Ovary (tissue), 9 donors: ENCODE results near the gene DHCR24. TPM values are rescaled to one million over a fixed set of nuclear protein-coding genes. Genes with fewer than 3 reads are reported as not detected.

Experiments used
- DNase-seq, 5 donors: peaks; one replicate each; pipeline ENCODE4 v3.0.0-alpha.2; 2019 to 2020
- H3K27ac ChIP-seq, 2 donors: fragments of 200-600 bp; one replicate each; pipeline versions ENCODE4 v1.5.1 to v1.8.0; 2019 to 2022
- H3K27me3 ChIP-seq: fragments of 200-600 bp; one replicate; pipeline ENCODE4 v1.8.0; 2022
- H3K36me3 ChIP-seq: fragments of 200-600 bp; sonication (generic); one replicate; pipeline ENCODE4 v1.5.1; 2019
- H3K4me1 ChIP-seq: one replicate; pipeline ENCODE4 v1.8.1; 2013; ENCODE audit warnings: mild to moderate bottlenecking, moderate library complexity; ENCODE audit not compliant: insufficient read depth
- H3K4me3 ChIP-seq: fragments of 200-600 bp; sonication (generic); one replicate; pipeline ENCODE4 v1.5.1; 2017
- H3K9me3 ChIP-seq, 2 donors: fragments of 200-600 bp in 1 of 2; sonication (generic) in 1 of 2; one replicate each; pipeline versions ENCODE4 v1.5.1 to v1.8.1; 2013 to 2019; ENCODE audit warnings: mild to moderate bottlenecking in 1 of 2, moderate library complexity in 1 of 2
- EP300 ChIP-seq: sonication (generic); formaldehyde crosslinking; IDR thresholded peaks from one replicate; pipeline ENCODE4 v1.6.1; 2017; ENCODE audit warnings: antibody characterized with exemption
- POLR2A ChIP-seq: fragments of 450-650 bp; IDR thresholded peaks from one replicate; pipeline ENCODE4 v1.6.1; 2017; ENCODE audit warnings: antibody characterized with exemption, mild to moderate bottlenecking, moderate library complexity
- WGBS, 3 donors: extraction: QIAGEN DNeasy Blood & Tissue Kit in 1 of 3; methylation state at CpG; one replicate each; pipeline versions ENCODE4 v1.1.5 to v1.1.7; 2013 to 2017; 5-methylcytosine and 5-hydroxymethylcytosine counted together
- intact Hi-C, 4 donors: fragments of 100-400 bp; cut with DNase I; formaldehyde crosslinking; loops; one replicate each; pipeline versions ENCODE4 v1.11.0 to v1.15.1; 2022 to 2023
- polyA plus RNA-seq, 2 donors: library from polyadenylated mRNA; stranded (reverse); fragments of 200-250 nt in 1 of 2; fragments of 350-450 nt in 1 of 2; fragmentation: Illumina TruSeq in 1 of 2; extraction: RNeasy Lipid Tissue Mini Kit (QIAGEN cat#74804) in 1 of 2; gene quantifications; one replicate each; pipeline ENCODE4 v1.2.3, GENCODE V29; 2013 to 2014
- total RNA-seq, 7 donors: library from RNA; depleted of rRNA in 2 of 7; stranded (reverse); fragments of >200 nt in 2 of 7; fragmentation: NEBNext Ultra II Directional in 3 of 7; extraction: Animal tissue kit (Norgen Biotek cat#: 25700) in 3 of 7; gene quantifications; one replicate each; pipeline versions ENCODE4 v1.1.0 to v1.2.4, GENCODE V29; 2016 to 2023
- TF ChIP-seq, protein P1 (sequence below), 3 donors: fragments of 450-650 bp in 2 of 3; fragments of 200-600 bp in 1 of 3; IDR thresholded peaks; one replicate each; pipeline versions ENCODE4 v1.5.1 to v1.8.0; 2016 to 2022; ENCODE audit warnings: antibody characterized with exemption in 3 of 3, mild to moderate bottlenecking in 1 of 3
- donor health status: DM: no; HTN: no; CAD: no; lungs with moderate emphysema.
- donor health status: DM: no; HTN: no; CAD: no.
- donor health status: Bipolar disorder and iron deficiency.
- donor health status: DM: yes; HTN: yes; CAD: no.
- donor health status: DM: no; HTN: no; CAD: no.
- donor health status: DM: yes; HTN: yes; CAD: no.

The DHCR24 gene
- total and polyA plus RNA-seq, 9 donors: 10.5 to 1,394 (median 74.6) TPM

DNA sequence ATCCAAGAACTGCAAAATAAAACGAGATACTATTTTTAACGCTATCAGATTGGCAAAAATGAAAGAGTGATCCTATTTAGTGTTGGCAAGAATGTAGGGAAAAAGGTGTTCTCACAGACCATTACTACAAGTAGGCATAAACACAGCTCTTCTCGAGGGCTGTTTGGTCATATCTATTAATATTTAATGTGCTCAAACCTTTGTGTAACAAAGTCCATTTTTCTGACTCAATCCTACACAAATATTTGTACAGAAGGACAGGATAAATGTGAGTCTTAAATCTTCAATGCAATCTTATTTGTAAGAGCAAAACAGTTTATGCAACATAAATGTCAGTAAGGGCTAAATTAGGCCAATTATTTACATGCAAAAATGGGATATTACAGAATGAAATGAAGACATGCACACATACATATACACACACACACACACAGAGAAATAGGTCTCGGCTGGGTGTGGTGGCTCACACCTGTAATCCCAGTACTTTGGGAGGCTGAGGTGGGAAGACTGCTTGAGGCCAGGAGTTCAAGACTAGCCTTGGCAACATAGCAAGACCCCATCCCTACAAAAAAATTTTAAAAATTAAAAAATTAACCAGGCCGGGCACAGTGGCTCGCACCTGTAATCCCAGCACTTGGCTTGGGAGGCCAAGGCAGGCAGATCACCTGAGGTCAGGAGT is 17.7 kb downstream of the DHCR24 start:
- 92 to 94% (median 94%) methylated on average over 6 of the region's 6 CpGs for WGBS, 3 donors

DNA sequence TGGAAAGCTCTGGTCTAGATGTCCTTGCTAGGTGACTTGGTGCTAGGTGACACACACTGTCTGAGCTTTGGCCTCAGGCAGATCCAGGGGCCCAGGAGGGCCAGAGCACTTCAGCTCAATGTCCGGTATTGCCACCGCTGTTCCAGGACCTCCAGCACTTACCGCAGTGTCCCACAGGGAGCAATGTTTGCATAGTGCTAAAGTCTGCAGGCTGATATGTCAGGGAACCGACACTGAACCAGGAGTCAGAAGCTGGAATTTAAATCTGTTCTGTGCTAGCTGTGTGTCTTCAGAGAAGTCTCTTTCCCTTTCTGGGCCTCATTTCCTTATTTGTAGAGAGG is 19.3 kb downstream of the DHCR24 start:
- no peak for TF ChIP-seq POLR2A
- TF ChIP-seq, protein P1, sequence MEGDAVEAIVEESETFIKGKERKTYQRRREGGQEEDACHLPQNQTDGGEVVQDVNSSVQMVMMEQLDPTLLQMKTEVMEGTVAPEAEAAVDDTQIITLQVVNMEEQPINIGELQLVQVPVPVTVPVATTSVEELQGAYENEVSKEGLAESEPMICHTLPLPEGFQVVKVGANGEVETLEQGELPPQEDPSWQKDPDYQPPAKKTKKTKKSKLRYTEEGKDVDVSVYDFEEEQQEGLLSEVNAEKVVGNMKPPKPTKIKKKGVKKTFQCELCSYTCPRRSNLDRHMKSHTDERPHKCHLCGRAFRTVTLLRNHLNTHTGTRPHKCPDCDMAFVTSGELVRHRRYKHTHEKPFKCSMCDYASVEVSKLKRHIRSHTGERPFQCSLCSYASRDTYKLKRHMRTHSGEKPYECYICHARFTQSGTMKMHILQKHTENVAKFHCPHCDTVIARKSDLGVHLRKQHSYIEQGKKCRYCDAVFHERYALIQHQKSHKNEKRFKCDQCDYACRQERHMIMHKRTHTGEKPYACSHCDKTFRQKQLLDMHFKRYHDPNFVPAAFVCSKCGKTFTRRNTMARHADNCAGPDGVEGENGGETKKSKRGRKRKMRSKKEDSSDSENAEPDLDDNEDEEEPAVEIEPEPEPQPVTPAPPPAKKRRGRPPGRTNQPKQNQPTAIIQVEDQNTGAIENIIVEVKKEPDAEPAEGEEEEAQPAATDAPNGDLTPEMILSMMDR (IDR thresholded peaks at IDR 0.05): no peak
- no peak for TF ChIP-seq EP300
- no peak for DNase-seq

More for the DNA sequence above, 17.7 kb downstream of the DHCR24 start:
- Histone ChIP-seq H3K36me3 (no peaks in the 10 kb centered on the region), H3K9me3 (no peaks in the 10 kb centered on the region), H3K4me1 (no peaks in the 10 kb centered on the region), H3K27ac (no peak overlapping the region), H3K27me3 (no peaks in the 10 kb centered on the region), H3K4me3 (no peak overlapping the region)
- TF ChIP-seq POLR2A (no peak), EP300 (no peak)
- TF ChIP-seq, protein P1 (IDR thresholded peaks at IDR 0.05): no peak
- intact Hi-C loops: no loop called here
- DNase-seq: no peak

DNA sequence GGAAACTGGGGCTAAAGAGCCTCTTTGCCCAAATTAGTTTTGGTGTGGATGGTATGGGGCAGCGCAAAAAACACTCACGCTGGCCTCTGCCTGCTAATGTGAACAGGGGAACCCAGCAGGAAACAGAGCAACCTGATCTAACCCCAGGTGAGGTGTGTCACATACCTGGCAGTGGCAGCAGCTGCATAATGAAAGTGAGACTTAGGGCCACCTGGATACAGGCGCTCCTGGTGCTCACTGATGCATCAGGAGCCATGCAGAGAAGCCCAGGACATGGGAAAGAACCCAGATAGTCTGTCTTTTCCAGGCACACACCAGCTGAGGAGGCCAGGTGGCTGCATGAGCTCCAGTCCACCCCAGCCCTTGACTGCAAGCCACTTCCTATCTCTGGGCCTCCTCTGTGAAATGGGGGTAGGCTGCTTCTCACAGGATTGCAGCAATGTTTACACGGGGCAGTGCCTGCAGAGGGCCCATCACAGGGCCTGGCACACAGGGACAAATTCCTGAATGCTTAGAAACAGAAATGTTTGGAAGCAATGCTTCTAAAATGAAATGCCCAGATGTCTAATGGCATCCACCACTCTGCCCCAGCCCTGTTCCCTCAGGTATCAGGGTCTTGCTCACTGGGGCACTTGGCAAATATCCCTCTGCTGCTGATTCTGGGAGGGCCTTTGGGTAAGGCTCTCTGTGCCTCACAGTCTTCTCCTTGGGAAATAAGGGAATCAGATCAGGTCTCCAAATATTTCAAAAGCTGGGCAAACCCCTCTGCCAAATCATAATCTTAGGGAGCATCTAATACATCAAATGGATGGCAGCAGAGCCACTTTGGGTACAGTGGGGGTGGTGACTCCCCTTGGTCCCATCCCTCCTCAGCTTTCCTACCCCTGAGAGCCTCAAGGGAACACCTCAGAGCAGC is 19.9 kb downstream of the DHCR24 start:
- no peaks in the 10 kb centered on the region for H3K9me3 ChIP-seq
- 67 to 93% (median 70%) methylated on average over 3 to 4 of the region's 4 CpGs for WGBS, 3 donors
- intact Hi-C loops: no loop called here
- DNase-seq: no peak
- no peak overlapping the region for H3K4me3 ChIP-seq
- no peaks in the 10 kb centered on the region for H3K4me1 ChIP-seq
- TF ChIP-seq EP300 (no peak), POLR2A (no peak)
- TF ChIP-seq, protein P1 (IDR thresholded peaks at IDR 0.05): no peak
- H3K27me3 ChIP-seq: no peaks in the 10 kb centered on the region
- no peak overlapping the region for H3K27ac ChIP-seq
- no peaks in the 10 kb centered on the region for H3K36me3 ChIP-seq

More for the DNA sequence above, 19.3 kb downstream of the DHCR24 start:
- H3K27ac ChIP-seq: no peak overlapping the region
- intact Hi-C loops: no loop called here
- no peaks in the 10 kb centered on the region for H3K36me3 ChIP-seq
- no peaks in the 10 kb centered on the region for H3K9me3 ChIP-seq
- H3K27me3 ChIP-seq: no peaks in the 10 kb centered on the region
- H3K4me1 ChIP-seq: no peaks in the 10 kb centered on the region
- 75 to 92% (median 84%) methylated on average over 4 of the region's 4 CpGs for WGBS, 3 donors
- no peak overlapping the region for H3K4me3 ChIP-seq

DNA sequence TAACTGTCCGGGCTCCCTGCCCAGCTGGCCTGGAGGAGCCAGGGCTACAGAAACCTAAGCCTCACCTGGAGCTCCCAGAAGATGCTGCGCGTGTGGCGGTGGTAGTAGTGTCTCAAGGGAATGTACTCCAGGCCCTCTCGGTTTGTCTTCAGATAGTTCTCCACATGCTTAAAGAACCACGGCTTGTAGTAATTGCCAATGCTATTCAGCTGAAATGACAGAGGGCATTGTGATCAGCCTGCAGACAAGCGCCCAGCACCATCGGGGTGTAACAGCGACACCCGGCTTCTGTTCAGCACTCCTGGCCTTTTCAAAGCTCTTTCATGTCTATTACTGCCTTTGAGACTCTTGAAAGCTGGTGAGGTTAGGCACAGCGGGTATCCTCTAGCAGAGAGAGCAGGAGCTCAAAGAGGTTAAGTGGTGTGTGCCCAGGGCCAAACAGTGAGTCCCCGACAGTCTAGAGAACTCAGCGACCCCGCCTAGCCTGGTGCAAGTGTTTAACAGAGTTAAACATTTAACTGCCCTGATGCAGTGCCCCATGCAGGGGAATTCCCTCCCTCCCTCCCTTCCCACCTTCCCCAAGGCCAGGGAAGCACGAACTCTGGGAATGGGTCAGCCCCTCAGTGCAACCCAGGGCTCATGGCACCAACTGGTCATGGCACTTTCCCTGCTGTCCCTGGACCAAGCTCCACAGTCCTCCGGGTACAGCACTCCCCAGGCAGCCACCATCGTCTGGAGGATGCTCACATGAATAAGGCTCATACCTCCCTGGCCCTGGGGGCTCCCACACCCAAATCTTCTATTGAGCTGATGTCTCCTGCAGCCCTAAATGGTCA is 21.5 kb downstream of the DHCR24 start:
- no peaks in the 10 kb centered on the region for H3K36me3 ChIP-seq
- H3K4me3 ChIP-seq: no peak overlapping the region
- DNase-seq: no peak
- intact Hi-C loops: no loop called here
- WGBS, 3 donors: 91 to 94% (median 93%) methylated on average over 17 of the region's 17 CpGs
- no peaks in the 10 kb centered on the region for H3K27me3 ChIP-seq
- H3K27ac ChIP-seq: no peak overlapping the region
- no peaks in the 10 kb centered on the region for H3K9me3 ChIP-seq
- peaks cover 1% of the 10 kb centered on the region for H3K4me1 ChIP-seq
- TF ChIP-seq, protein P1 (IDR thresholded peaks at IDR 0.05): no peak
- no peak for TF ChIP-seq EP300
- TF ChIP-seq POLR2A: no peak
